ENCODE data around the gene ACOT13.
A peak's percentile ranks its signal among the peaks of the same experiment; 100 is the strongest.
"Not testable (repeated sequence)": the region's sequence is repeated elsewhere in the genome, so short reads cannot be mapped to it uniquely, and the experiment has no call there.

The ACOT13 gene

GRCh38 chr6:24666641-24667377 is at the start of gene ACOT13, which contains the start of gene TDP2:
Gene ACOT13 (plus strand): TSS chr6:24667077. CDS start chr6:24667264, 187 bp downstream.
Gene TDP2 (minus strand): TSS chr6:24666899. CDS start chr6:24666862, 37 bp downstream.
- peak; percentile 82 for DNase-seq (ENCODE audit: low read depth)

GRCh38 chr6:24619661-24620060 is 47.2 kb upstream of the ACOT13 start:
- no peak for DNase-seq (ENCODE audit: low read depth)

- no peak for DNase-seq (ENCODE audit: low read depth)
Measured at GRCh38 chr6:24620637-24621036, 46.2 kb upstream of the ACOT13 start.

GRCh38 chr6:24621626-24622289 is 45.1 kb upstream of the ACOT13 start:
- DNase-seq (ENCODE audit: low read depth), result no peak

- no peak for DNase-seq (ENCODE audit: low read depth)
Measured at GRCh38 chr6:24630856-24631505, 35.9 kb upstream of the ACOT13 start.

GRCh38 chr6:24631671-24632070 is 35.2 kb upstream of the ACOT13 start:
- no peak for DNase-seq (ENCODE audit: low read depth)

- no peak for DNase-seq (ENCODE audit: low read depth)
Measured at GRCh38 chr6:24632573-24632972, 34.3 kb upstream of the ACOT13 start.

- no peak for DNase-seq (ENCODE audit: low read depth)
Measured at GRCh38 chr6:24636681-24637080, 30.2 kb upstream of the ACOT13 start.

GRCh38 chr6:24640166-24640565 is 26.7 kb upstream of the ACOT13 start:
- no peak for DNase-seq (ENCODE audit: low read depth)

- not testable (repeated sequence) for DNase-seq (ENCODE audit: low read depth)
Measured at GRCh38 chr6:24640631-24641030, 26.2 kb upstream of the ACOT13 start.

GRCh38 chr6:24642061-24642460 is 24.8 kb upstream of the ACOT13 start:
- DNase-seq (ENCODE audit: low read depth), result no peak

GRCh38 chr6:24643920-24644319 is 23.0 kb upstream of the ACOT13 start:
- no peak for DNase-seq (ENCODE audit: low read depth)

GRCh38 chr6:24644377-24644776 is 22.5 kb upstream of the ACOT13 start:
- no peak for DNase-seq (ENCODE audit: low read depth)

- DNase-seq (ENCODE audit: low read depth), result no peak
Measured at GRCh38 chr6:24646771-24647170, 20.1 kb upstream of the ACOT13 start.

GRCh38 chr6:24648276-24648675 is 18.6 kb upstream of the ACOT13 start:
- no peak for DNase-seq (ENCODE audit: low read depth)

- DNase-seq (ENCODE audit: low read depth), result no peak
Measured at GRCh38 chr6:24649691-24650090, 17.2 kb upstream of the ACOT13 start.

GRCh38 chr6:24650365-24650764 is 16.5 kb upstream of the ACOT13 start:
- no peak for DNase-seq (ENCODE audit: low read depth)

- DNase-seq (ENCODE audit: low read depth), result no peak
Measured at GRCh38 chr6:24655215-24655614, 11.7 kb upstream of the ACOT13 start.

- DNase-seq (ENCODE audit: low read depth), result no peak
Measured at GRCh38 chr6:24658573-24659560, 8.0 kb upstream of the ACOT13 start.

GRCh38 chr6:24659561-24659960 is 7.3 kb upstream of the ACOT13 start:
- no peak for DNase-seq (ENCODE audit: low read depth)

- no peak for DNase-seq (ENCODE audit: low read depth)
Measured at GRCh38 chr6:24660105-24660504, 6.8 kb upstream of the ACOT13 start.

GRCh38 chr6:24661759-24662158 is 5.1 kb upstream of the ACOT13 start:
- DNase-seq (ENCODE audit: low read depth), result not testable (repeated sequence)

Data from non-pigmented ciliary epithelial cell (primary cell).